Epithelial cell of proximal tubule (primary cell): ENCODE data around the gene WNT5B. TPM values are rescaled to one million over a fixed set of nuclear protein-coding genes. Genes with fewer than 3 reads are reported as not detected.
A peak's percentile ranks its signal among the peaks of the same experiment; 100 is the strongest.

ENCODE experiments used
- DNase-seq: peaks from one replicate; pipeline ENCODE4 v3.0.0-alpha.2; 2011; ENCODE audit warnings: low read depth
- H3K4me3 ChIP-seq: 2 replicates; pipeline ENCODE4 v1.5.1; 2011; ENCODE audit warnings: low read depth, mild to moderate bottlenecking, low read length
- total RNA-seq: library from RNA; depleted of rRNA; stranded (reverse); fragments of >200 nt; gene quantifications from 2 replicates; pipeline ENCODE4 v1.2.3, GENCODE V29; 2015
- TF ChIP-seq, protein P1 (sequence below): conservative IDR thresholded peaks from 2 replicates; pipeline ENCODE4 v1.5.1; 2012; ENCODE audit warnings: low read depth, mild to moderate bottlenecking, low read length

WNT5B gene
- total RNA-seq, 1 donor from 2014 or later: 6.6 TPM

DNA sequence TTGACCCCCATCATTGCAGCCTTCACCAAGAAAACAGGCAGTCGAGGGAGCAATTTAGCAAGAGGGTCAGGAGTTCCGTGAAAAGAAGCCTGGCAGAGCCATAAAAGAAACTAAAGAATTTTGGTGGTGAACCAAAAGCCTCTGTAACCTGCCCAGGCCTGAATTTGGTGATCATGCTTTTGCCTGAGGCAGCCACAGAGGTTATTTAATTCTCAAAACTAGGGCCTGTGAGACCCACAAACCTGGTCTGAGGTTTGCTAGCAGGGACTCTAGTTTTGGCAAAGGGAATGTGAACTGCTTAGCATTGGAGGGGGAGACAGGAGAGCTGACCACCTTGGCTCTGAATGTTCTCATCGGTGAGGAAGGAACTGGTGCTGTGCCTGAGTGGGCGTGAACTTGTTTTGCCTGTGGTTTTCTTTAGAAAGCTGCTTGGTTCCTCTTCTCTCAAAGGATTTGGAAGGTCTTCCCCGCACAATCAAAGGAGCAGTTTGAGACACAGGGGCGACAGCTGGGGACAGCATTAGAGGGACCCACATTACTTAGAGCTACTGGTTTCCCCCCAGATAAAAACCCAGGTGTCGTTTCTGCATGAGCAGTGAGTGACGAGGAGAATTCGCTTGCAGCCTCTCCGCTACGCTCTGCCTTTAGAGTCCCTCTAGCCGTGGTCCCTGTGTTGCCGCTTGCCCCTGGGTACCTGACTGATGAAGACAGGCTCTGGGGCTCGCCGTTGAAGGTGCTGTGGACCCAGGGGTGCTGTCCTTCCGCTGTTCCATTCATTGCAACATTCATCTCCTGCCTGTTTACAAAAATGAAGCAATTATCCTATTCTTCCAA is 12.6 kb upstream of the WNT5B start:
- TF ChIP-seq, protein P1, sequence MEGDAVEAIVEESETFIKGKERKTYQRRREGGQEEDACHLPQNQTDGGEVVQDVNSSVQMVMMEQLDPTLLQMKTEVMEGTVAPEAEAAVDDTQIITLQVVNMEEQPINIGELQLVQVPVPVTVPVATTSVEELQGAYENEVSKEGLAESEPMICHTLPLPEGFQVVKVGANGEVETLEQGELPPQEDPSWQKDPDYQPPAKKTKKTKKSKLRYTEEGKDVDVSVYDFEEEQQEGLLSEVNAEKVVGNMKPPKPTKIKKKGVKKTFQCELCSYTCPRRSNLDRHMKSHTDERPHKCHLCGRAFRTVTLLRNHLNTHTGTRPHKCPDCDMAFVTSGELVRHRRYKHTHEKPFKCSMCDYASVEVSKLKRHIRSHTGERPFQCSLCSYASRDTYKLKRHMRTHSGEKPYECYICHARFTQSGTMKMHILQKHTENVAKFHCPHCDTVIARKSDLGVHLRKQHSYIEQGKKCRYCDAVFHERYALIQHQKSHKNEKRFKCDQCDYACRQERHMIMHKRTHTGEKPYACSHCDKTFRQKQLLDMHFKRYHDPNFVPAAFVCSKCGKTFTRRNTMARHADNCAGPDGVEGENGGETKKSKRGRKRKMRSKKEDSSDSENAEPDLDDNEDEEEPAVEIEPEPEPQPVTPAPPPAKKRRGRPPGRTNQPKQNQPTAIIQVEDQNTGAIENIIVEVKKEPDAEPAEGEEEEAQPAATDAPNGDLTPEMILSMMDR: no peak
- no peak overlapping the region for H3K4me3 ChIP-seq
- DNase-seq: no peak

DNA sequence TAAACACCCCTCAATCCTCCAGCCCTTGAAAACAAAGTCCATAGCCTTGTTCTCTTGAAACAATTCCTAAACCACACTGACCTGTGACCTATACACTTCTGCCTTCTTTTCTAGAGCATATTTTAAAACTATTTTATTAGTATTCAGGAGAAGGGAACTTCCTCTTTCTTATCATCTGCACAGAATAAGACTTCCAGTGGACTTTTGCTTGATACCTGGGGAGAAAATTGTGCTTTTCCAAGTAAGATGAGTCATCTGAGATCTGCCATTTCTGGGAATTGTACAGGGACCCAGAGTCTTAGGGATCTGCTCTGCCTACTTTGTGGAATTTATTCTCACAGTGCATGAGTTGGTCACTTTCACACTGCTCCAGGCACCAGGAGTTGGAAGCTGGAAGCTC is 10.5 kb upstream of the WNT5B start:
- TF ChIP-seq, protein P1: no peak
- DNase-seq: peak; percentile 48
- H3K4me3 ChIP-seq: no peak overlapping the region

DNA sequence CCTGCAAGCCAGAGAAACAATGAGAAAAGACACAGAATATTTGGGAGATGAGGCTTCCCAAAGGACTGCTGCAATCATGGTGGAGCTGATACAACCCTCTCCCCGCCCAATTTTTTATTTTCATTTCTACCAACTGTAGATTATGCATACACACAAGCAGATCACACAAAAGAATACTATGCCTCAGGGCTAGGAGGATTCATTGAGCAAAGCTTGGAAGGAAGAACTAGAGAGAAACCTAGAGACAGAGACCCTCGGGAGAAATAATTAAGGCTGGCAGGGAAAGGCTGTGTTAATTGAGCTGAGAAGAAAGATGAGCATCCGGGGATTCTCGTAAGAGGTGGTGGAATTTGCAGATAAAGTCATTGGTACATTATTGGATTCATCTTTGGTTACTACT is 9.9 kb upstream of the WNT5B start:
- no peak for DNase-seq
- no peak overlapping the region for H3K4me3 ChIP-seq

DNA sequence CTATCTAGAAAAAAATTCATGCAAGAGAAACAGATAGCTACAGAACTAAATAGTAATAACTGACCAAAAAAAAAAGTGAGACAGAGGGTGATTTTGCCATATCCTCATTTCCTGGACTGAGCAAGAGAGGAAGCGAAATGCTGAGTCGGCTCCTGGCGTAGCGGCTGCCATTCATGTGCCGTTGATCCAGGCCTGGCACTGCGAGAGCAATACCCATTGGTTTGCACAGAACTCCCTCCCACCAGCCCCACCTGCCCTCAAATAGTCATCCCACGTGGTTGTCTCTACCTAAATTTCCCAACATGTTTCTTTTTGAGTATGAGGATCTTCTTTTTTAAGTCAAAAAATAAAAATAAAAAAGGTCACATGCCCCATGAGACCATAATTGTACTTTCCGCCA is 9.4 kb upstream of the WNT5B start:
- no peak for DNase-seq
- H3K4me3 ChIP-seq: no peak overlapping the region
- TF ChIP-seq, protein P1: no peak

More for the DNA sequence above, 9.9 kb upstream of the WNT5B start:
- TF ChIP-seq, protein P1: no peak

DNA sequence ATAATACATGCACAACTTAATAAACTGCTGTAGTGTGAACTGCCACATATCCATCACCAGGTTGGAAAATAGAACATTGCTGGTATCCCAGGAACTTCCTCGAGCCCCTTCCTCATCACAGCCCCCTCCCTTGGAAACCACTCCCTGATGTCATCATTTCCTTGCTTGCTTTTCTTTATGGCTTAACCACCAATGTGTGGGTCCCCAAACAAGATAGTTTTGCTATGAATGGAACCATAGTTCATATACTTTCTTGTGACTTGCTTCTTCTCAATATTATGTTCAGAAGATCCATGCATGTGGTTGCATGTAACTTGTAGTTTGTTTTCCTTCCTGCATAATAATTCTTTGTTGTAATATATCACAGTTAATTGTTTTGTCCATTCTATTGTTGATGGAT is 8.9 kb upstream of the WNT5B start:
- no peak overlapping the region for H3K4me3 ChIP-seq
- TF ChIP-seq, protein P1: no peak
- DNase-seq: no peak

DNA sequence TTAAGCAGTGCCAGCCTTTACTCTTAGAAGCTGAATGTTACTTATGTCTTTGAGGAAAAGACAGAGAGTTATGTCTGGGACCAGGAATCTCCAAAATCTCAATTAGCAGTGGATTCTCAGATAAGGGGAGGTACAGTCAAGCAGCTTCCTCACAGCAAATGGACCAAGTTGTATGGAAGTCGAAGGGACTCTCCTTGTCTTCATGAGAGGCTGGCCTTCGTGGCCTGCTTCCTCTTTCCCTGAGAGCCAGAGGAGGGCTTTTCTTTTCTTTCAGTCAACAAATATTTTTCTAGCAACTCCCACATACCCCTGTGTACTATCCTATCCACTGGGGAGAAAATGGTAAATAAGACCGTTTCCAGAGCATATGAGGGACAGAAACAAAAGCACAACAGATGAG is 6.6 kb upstream of the WNT5B start:
- DNase-seq: no peak
- TF ChIP-seq, protein P1: no peak
- H3K4me3 ChIP-seq: no peak overlapping the region
